CD4-positive, alpha-beta T cell (primary cell): ENCODE measurements around the gene CTAG1B. TPM values are rescaled to one million over a fixed set of nuclear protein-coding genes. Genes with fewer than 3 reads are reported as not detected.
"Not testable (repeated sequence)": the region's sequence is repeated elsewhere in the genome, so short reads cannot be mapped to it uniquely, and the experiment has no call there.

Source experiments
- ATAC-seq: fragments of 200-7000 bp; cut with Tn5 transposase; one replicate; pipeline ENCODE4 v1.10.0; 2022; ENCODE audit warnings: mild to moderate bottlenecking; ENCODE audit not compliant: poor library complexity
- CTCF ChIA-PET: fragments of 350-600 bp; sonication (Branson Sonifier 250); formaldehyde crosslinking; loops from one replicate; lab custom pipeline; 2021; ENCODE audit warnings: antibody characterized with exemption, inconsistent platforms; lab: Charles Lee
- POLR2A ChIA-PET: fragments of 350-600 bp; sonication (Branson Sonifier 250); formaldehyde crosslinking; loops from one replicate; lab custom pipeline; 2021; ENCODE audit warnings: antibody characterized with exemption, inconsistent platforms; lab: Charles Lee
- DNase-seq, 14 experiments: peaks; one replicate each; pipeline ENCODE4 v3.0.0-alpha.2; 2013 to 2020; ENCODE audit warnings: mixed read lengths in 2 of 14
- H3K27ac ChIP-seq, 2 donors: one replicate each; pipeline versions ENCODE4 v1.5.1 to v1.7.0; 2013; ENCODE audit warnings: low read length in 2 of 2, low read depth in 1 of 2, mild to moderate bottlenecking in 1 of 2
- H3K27me3 ChIP-seq, 2 experiments: 1 replicate in 1 of 2; 2 replicates in 1 of 2; pipeline versions ENCODE4 v1.6.1 to v1.7.0; 2013; ENCODE audit warnings: low read length in 2 of 2, control low read depth in 1 of 2, mild to moderate bottlenecking in 1 of 2, moderate library complexity in 1 of 2; ENCODE audit not compliant: insufficient read depth in 2 of 2, control insufficient read depth in 1 of 2
- H3K36me3 ChIP-seq: one replicate; pipeline ENCODE4 v1.6.1; 2013; ENCODE audit warnings: low read length, control low read depth; ENCODE audit not compliant: insufficient read depth
- H3K4me1 ChIP-seq: one replicate; pipeline ENCODE4 v1.6.1; 2013; ENCODE audit warnings: low read length, control low read depth; ENCODE audit not compliant: insufficient read depth
- H3K4me3 ChIP-seq: one replicate; pipeline ENCODE4 v1.5.1; 2013; ENCODE audit warnings: mild to moderate bottlenecking, low read length, moderate library complexity
- H3K9me3 ChIP-seq, 2 experiments: 1 replicate in 1 of 2; 2 replicates in 1 of 2; pipeline versions ENCODE4 v1.6.1 to v1.7.0; 2013; ENCODE audit warnings: low read length in 2 of 2, mild to moderate bottlenecking in 2 of 2, control low read depth in 1 of 2, moderate library complexity in 1 of 2; ENCODE audit not compliant: control insufficient read depth in 1 of 2, insufficient read depth in 1 of 2
- H3K27ac Mint-ChIP-seq: one replicate; pipeline ENCODE4 v1.8.0; 2020; ENCODE audit warnings: mixed read lengths
- H3K27me3 Mint-ChIP-seq: one replicate; pipeline ENCODE4 v1.8.0; 2021; ENCODE audit warnings: mixed read lengths
- H3K36me3 Mint-ChIP-seq: one replicate; pipeline ENCODE4 v1.8.0; 2021; ENCODE audit warnings: low read depth, mixed read lengths
- H3K4me1 Mint-ChIP-seq: one replicate; pipeline ENCODE4 v1.8.0; 2021; ENCODE audit warnings: low read depth, mixed read lengths
- H3K4me3 Mint-ChIP-seq: one replicate; pipeline ENCODE4 v1.8.0; 2020; ENCODE audit warnings: mild to moderate bottlenecking, mixed read lengths
- H3K9me3 Mint-ChIP-seq: one replicate; pipeline ENCODE4 v1.8.0; 2020; ENCODE audit warnings: mixed read lengths
- CTCF ChIP-seq: fragments of 200-600 bp; IDR thresholded peaks from one replicate; pipeline ENCODE4 v1.8.0; 2022; ENCODE audit warnings: antibody characterized with exemption, mild to moderate bottlenecking
- intact Hi-C, 2 experiments: fragments of 100-400 bp; cut with DNase I in 1 of 2; cut with micrococcal nuclease in 1 of 2; formaldehyde crosslinking; loops; one replicate each; pipeline versions ENCODE4 v1.15.1 to v1.9.0; 2023 to 2025; cut with DNase I, micrococcal nuclease
- total RNA-seq, 174 experiments: library from RNA in 2 of 174; stranded (reverse) in 2 of 174; gene quantifications; one replicate each; pipeline ENCODE4 v1.2.3 and lab custom pipeline; 2021 to 2026

CTAG1B gene
- total RNA-seq, 2 experiments from 2014 or later, result not detected

GRCh38 chrX:154650221-154650510, 31.1 kb upstream of the CTAG1B start:
- no peaks in the 10 kb centered on the region for H3K27me3 ChIP-seq
- no peak overlapping the region for H3K4me3 Mint-ChIP-seq
- H3K36me3 ChIP-seq, result no peaks in the 10 kb centered on the region
- no peaks in the 10 kb centered on the region for H3K9me3 Mint-ChIP-seq
- no peaks in the 10 kb centered on the region for H3K4me1 ChIP-seq
- ATAC-seq, result no peak
- intact Hi-C loops, result no loop called here
- TF ChIP-seq CTCF, result no peak
- POLR2A ChIA-PET, result no interaction called here
- no peak overlapping the region for H3K27ac Mint-ChIP-seq
- no peaks in the 10 kb centered on the region for H3K4me1 Mint-ChIP-seq
- DNase-seq, result no peak
- H3K27me3 Mint-ChIP-seq, result no peaks in the 10 kb centered on the region
- H3K9me3 ChIP-seq, result no peaks in the 10 kb centered on the region
- H3K27ac ChIP-seq, result no peak overlapping the region
- CTCF ChIA-PET, result no interaction called here
- H3K36me3 Mint-ChIP-seq, result no peaks in the 10 kb centered on the region
- H3K4me3 ChIP-seq, result no peak overlapping the region

- Mint-ChIP-seq H3K27me3 (no peaks in the 10 kb centered on the region), H3K4me3 (no peak overlapping the region), H3K4me1 (no peaks in the 10 kb centered on the region), H3K36me3 (no peaks in the 10 kb centered on the region), H3K27ac (no peak overlapping the region), H3K9me3 (no peaks in the 10 kb centered on the region)
- DNase-seq (no peak), ATAC-seq (no peak)
- Histone ChIP-seq H3K4me3 (no peak overlapping the region), H3K27me3 (no peaks in the 10 kb centered on the region), H3K36me3 (no peaks in the 10 kb centered on the region), H3K4me1 (no peaks in the 10 kb centered on the region), H3K9me3 (no peaks in the 10 kb centered on the region), H3K27ac (no peak overlapping the region)
- CTCF ChIA-PET, result no interaction called here
- TF ChIP-seq CTCF, result no peak
- intact Hi-C loops, result no loop called here
- POLR2A ChIA-PET, result no interaction called here
Measured at GRCh38 chrX:154649503-154650220, 30.6 kb upstream of the CTAG1B start.

- no peaks in the 10 kb centered on the region for H3K4me1 Mint-ChIP-seq
- H3K9me3 ChIP-seq, result no peaks in the 10 kb centered on the region
- H3K27ac Mint-ChIP-seq, result no peak overlapping the region
- no peaks in the 10 kb centered on the region for H3K36me3 Mint-ChIP-seq
- POLR2A ChIA-PET, result no interaction called here
- no peaks in the 10 kb centered on the region for H3K4me1 ChIP-seq
- DNase-seq (no peak), ATAC-seq (no peak)
- TF ChIP-seq CTCF, result no peak
- H3K4me3 ChIP-seq, result no peak overlapping the region
- H3K36me3 ChIP-seq, result no peaks in the 10 kb centered on the region
- no peaks in the 10 kb centered on the region for H3K9me3 Mint-ChIP-seq
- H3K27me3 Mint-ChIP-seq, result no peaks in the 10 kb centered on the region
- H3K27ac ChIP-seq, result no peak overlapping the region
- H3K27me3 ChIP-seq, result no peaks in the 10 kb centered on the region
- CTCF ChIA-PET, result no interaction called here
- intact Hi-C loops, result no loop called here
- no peak overlapping the region for H3K4me3 Mint-ChIP-seq
Measured at GRCh38 chrX:154648931-154649330, 29.8 kb upstream of the CTAG1B start.

- POLR2A ChIA-PET, H3K27me3 ChIP-seq, CTCF ChIA-PET, H3K4me1 Mint-ChIP-seq, H3K27ac Mint-ChIP-seq, H3K36me3 ChIP-seq, H3K36me3 Mint-ChIP-seq, intact Hi-C loops, H3K4me1 ChIP-seq, H3K9me3 Mint-ChIP-seq, H3K27ac ChIP-seq, H3K4me3 Mint-ChIP-seq, H3K27me3 Mint-ChIP-seq, H3K9me3 ChIP-seq, H3K4me3 ChIP-seq, DNase-seq: not testable (repeated sequence)
- peak; percentile 76 for ATAC-seq
Measured at GRCh38 chrX:154645745-154646378, 26.8 kb upstream of the CTAG1B start.

GRCh38 chrX:154643708-154644107, 24.6 kb upstream of the CTAG1B start:
- CTCF ChIA-PET, H3K27ac Mint-ChIP-seq, H3K4me3 ChIP-seq, intact Hi-C loops, H3K36me3 Mint-ChIP-seq, H3K9me3 Mint-ChIP-seq, H3K36me3 ChIP-seq, H3K9me3 ChIP-seq, H3K4me1 Mint-ChIP-seq, ATAC-seq, DNase-seq, H3K4me3 Mint-ChIP-seq, POLR2A ChIA-PET, H3K27me3 ChIP-seq, H3K4me1 ChIP-seq, H3K27ac ChIP-seq, H3K27me3 Mint-ChIP-seq: not testable (repeated sequence)
